ENCODE data around the gene ADAM19.

Gene ADAM19

GRCh38 chr5:157524887-157525286 is 50.7 kb downstream of the ADAM19 start:
- no peak for TF ChIP-seq CTCF (IDR thresholded peaks at IDR 0.05; ENCODE audit: low read depth, low read length)
- TF ChIP-seq EZH2phosphoT487 (IDR thresholded peaks at IDR 0.05; ENCODE audit: low read depth), result no peak
- H3K27ac ChIP-seq (ENCODE audit: low read length), result no peak overlapping the region
- H3K79me2 ChIP-seq (ENCODE audit: low read length), result peaks cover 9% of the 10 kb centered on the region; the same call in 1 of the 2 replicates

GRCh38 chr5:157523976-157524375 is 51.6 kb downstream of the ADAM19 start:
- H3K27ac ChIP-seq (ENCODE audit: low read length), result no peak overlapping the region
- no peak overlapping the region for H3K4me2 ChIP-seq (ENCODE audit: low read length)
- peaks cover 28% of the 10 kb centered on the region for H3K36me3 ChIP-seq (replicated peaks; ENCODE audit: low read depth, low read length)
- H3K79me2 ChIP-seq (ENCODE audit: low read length), result peaks cover 9% of the 10 kb centered on the region; the same call in 1 of the 2 replicates
- H3K9me3 ChIP-seq (ENCODE audit: insufficient read depth, low read length), result no peaks in the 10 kb centered on the region
- no peaks in the 10 kb centered on the region for H4K20me1 ChIP-seq (ENCODE audit: insufficient read depth, low read length)
- H3K4me3 ChIP-seq (ENCODE audit: low read length), result no peak overlapping the region
- no peak overlapping the region for H3K9ac ChIP-seq (ENCODE audit: low read length)
- no peak overlapping the region for H2AFZ ChIP-seq (ENCODE audit: low read depth, low read length)
- TF ChIP-seq CTCF (IDR thresholded peaks at IDR 0.05; ENCODE audit: low read depth, low read length) (no peak), EZH2phosphoT487 (IDR thresholded peaks at IDR 0.05; ENCODE audit: low read depth) (no peak)
- H3K4me1 ChIP-seq (ENCODE audit: low read length), result peaks cover 26% of the 10 kb centered on the region
- H3K27me3 ChIP-seq (ENCODE audit: low read depth, low read length), result no peaks in the 10 kb centered on the region

More at GRCh38 chr5:157524887-157525286, 50.7 kb downstream of the ADAM19 start:
- no peak overlapping the region for H3K4me2 ChIP-seq (ENCODE audit: low read length)
- H3K27me3 ChIP-seq (ENCODE audit: low read depth, low read length), result no peaks in the 10 kb centered on the region
- peaks cover 21% of the 10 kb centered on the region for H3K4me1 ChIP-seq (ENCODE audit: low read length)
- no peak overlapping the region for H3K9ac ChIP-seq (ENCODE audit: low read length)
- peaks cover 29% of the 10 kb centered on the region for H3K36me3 ChIP-seq (replicated peaks; ENCODE audit: low read depth, low read length)
- no peaks in the 10 kb centered on the region for H3K9me3 ChIP-seq (ENCODE audit: insufficient read depth, low read length)
- H4K20me1 ChIP-seq (ENCODE audit: insufficient read depth, low read length), result 0 out of 2 replicates have a peak, but pooled peaks cover 4% of the 10 kb centered on the region
- H2AFZ ChIP-seq (ENCODE audit: low read depth, low read length), result no peak overlapping the region
- H3K4me3 ChIP-seq (ENCODE audit: low read length), result no peak overlapping the region

GRCh38 chr5:157521704-157522029 is 53.9 kb downstream of the ADAM19 start:
- H3K4me1 ChIP-seq (ENCODE audit: low read length), result peaks cover 43% of the 10 kb centered on the region
- TF ChIP-seq CTCF (IDR thresholded peaks at IDR 0.05; ENCODE audit: low read depth, low read length), result no peak
- TF ChIP-seq EZH2phosphoT487 (IDR thresholded peaks at IDR 0.05; ENCODE audit: low read depth), result no peak
- H3K9me3 ChIP-seq (ENCODE audit: insufficient read depth, low read length), result no peaks in the 10 kb centered on the region
- no peaks in the 10 kb centered on the region for H3K27me3 ChIP-seq (ENCODE audit: low read depth, low read length)
- peaks cover 31% of the 10 kb centered on the region for H3K36me3 ChIP-seq (replicated peaks; ENCODE audit: low read depth, low read length)
- H3K79me2 ChIP-seq (ENCODE audit: low read length), result peaks cover 9% of the 10 kb centered on the region; the same call in 1 of the 2 replicates
- H3K4me3 ChIP-seq (ENCODE audit: low read length), result no peak overlapping the region
- no peak overlapping the region for H3K27ac ChIP-seq (ENCODE audit: low read length)
- H2AFZ ChIP-seq (ENCODE audit: low read depth, low read length), result no peak overlapping the region
- no peak overlapping the region for H3K9ac ChIP-seq (ENCODE audit: low read length)
- no peaks in the 10 kb centered on the region for H4K20me1 ChIP-seq (ENCODE audit: insufficient read depth, low read length)
- no peak overlapping the region for H3K4me2 ChIP-seq (ENCODE audit: low read length)

- H3K36me3 ChIP-seq (replicated peaks; ENCODE audit: low read depth, low read length), result peaks cover 34% of the 10 kb centered on the region
- no peak overlapping the region for H2AFZ ChIP-seq (ENCODE audit: low read depth, low read length)
- H4K20me1 ChIP-seq (ENCODE audit: insufficient read depth, low read length), result no peaks in the 10 kb centered on the region
- H3K4me3 ChIP-seq (ENCODE audit: low read length), result no peak overlapping the region
- peaks cover 43% of the 10 kb centered on the region for H3K4me1 ChIP-seq (ENCODE audit: low read length)
- peaks cover 9% of the 10 kb centered on the region; the same call in 1 of the 2 replicates for H3K79me2 ChIP-seq (ENCODE audit: low read length)
- H3K9me3 ChIP-seq (ENCODE audit: insufficient read depth, low read length), result no peaks in the 10 kb centered on the region
- H3K9ac ChIP-seq (ENCODE audit: low read length), result no peak overlapping the region
- TF ChIP-seq EZH2phosphoT487 (IDR thresholded peaks at IDR 0.05; ENCODE audit: low read depth), result no peak
- TF ChIP-seq CTCF (IDR thresholded peaks at IDR 0.05; ENCODE audit: low read depth, low read length), result no peak
- H3K4me2 ChIP-seq (ENCODE audit: low read length), result 0 out of 2 replicates have a peak overlapping the region, but pooled peaks have one; percentile 39
- H3K27ac ChIP-seq (ENCODE audit: low read length), result no peak overlapping the region
- H3K27me3 ChIP-seq (ENCODE audit: low read depth, low read length), result no peaks in the 10 kb centered on the region
Observed at GRCh38 chr5:157520911-157521703, 54.5 kb downstream of the ADAM19 start.

Measured in OCI-LY3 (cell line).